ENCODE data around the gene KCNA5.

DNA sequence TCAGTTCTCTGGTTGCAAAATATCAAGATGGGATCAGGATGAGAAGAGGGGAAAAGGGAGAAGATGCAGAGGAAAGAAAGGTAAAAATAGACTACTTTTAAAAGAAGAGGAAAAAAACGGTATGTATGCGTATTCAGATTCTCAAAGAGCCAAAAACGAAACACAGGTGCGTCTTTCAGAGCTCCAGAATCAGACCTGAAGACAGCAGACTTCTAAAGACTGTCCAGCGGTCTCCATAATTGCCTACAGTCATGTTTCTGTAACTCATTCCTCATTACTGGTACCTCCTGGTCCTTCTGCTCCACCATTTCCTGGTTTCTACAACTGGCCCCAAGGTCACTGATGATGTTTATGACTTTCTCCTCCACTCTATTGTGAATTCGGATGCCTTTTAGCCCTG is 12.4 kb upstream of the KCNA5 start:
- TF ChIP-seq TAF1 (IDR thresholded peaks at IDR 0.05; ENCODE audit: low read depth, low read length): no peak
- no peak for TF ChIP-seq POLR2AphosphoS5 (IDR thresholded peaks at IDR 0.05; ENCODE audit: low read depth, low read length)
- TF ChIP-seq SPI1 (IDR thresholded peaks at IDR 0.05; ENCODE audit: low read depth, low read length): no peak
- TF ChIP-seq POU2F2 (IDR thresholded peaks at IDR 0.05; ENCODE audit: low read depth, low read length): no peak
- no peak for TF ChIP-seq POLR2A (IDR thresholded peaks at IDR 0.05; ENCODE audit: low read depth, low read length)
- TF ChIP-seq PAX5 (IDR thresholded peaks at IDR 0.05; ENCODE audit: insufficient read depth, low read length, severe bottlenecking): no peak

Measured in GM12891 (cell line).